ENCODE results near the gene IFNGR2. TPM values are rescaled to one million over a fixed set of nuclear protein-coding genes. Genes with fewer than 3 reads are reported as not detected.

Gene IFNGR2
- total RNA-seq, 1 experiment from 2014 or later: 44.1 TPM

GRCh38 chr21:33418691-33419090 is 15.5 kb downstream of the IFNGR2 start:
- Histone ChIP-seq H3K14ac (ENCODE audit: insufficient read depth, low read length) (no peak overlapping the region), H3K18ac (ENCODE audit: insufficient read length, low read depth, low read length) (no peak overlapping the region), H3K9ac (ENCODE audit: extremely low read depth, insufficient read length, low read length) (no peak overlapping the region), H4K5ac (ENCODE audit: insufficient read length, low read depth, low read length) (no peak overlapping the region), H3K79me2 (ENCODE audit: insufficient read depth, low read length) (peaks cover 3% of the 10 kb centered on the region; the same call in 1 of the 2 replicates), H4K20me1 (ENCODE audit: control insufficient read depth, insufficient read depth, insufficient read length) (no peaks in the 10 kb centered on the region), H3K27ac (ENCODE audit: insufficient read length, low read depth, low read length) (no peak overlapping the region), H2BK120ac (ENCODE audit: low read depth, low read length, poor library complexity, severe bottlenecking) (no peak overlapping the region), H2BK5ac (ENCODE audit: insufficient read length, low read length) (no peak overlapping the region), H3K9me3 (ENCODE audit: control insufficient read depth, low read depth, low read length) (no peaks in the 10 kb centered on the region), H3K27me3 (ENCODE audit: insufficient read depth, low read length) (no peaks in the 10 kb centered on the region), H3K4me2 (ENCODE audit: insufficient read depth, insufficient read length, low read length) (no peak overlapping the region), H3K23me2 (ENCODE audit: insufficient read length, low read depth, low read length, poor library complexity, severe bottlenecking) (no peaks in the 10 kb centered on the region), H3K23ac (ENCODE audit: insufficient read length, low read depth, low read length) (no peak overlapping the region), H3K4me1 (ENCODE audit: insufficient read depth, low read length) (peaks cover 3% of the 10 kb centered on the region; the same call in 1 of the 2 replicates), H2BK15ac (ENCODE audit: low read depth, low read length) (no peak overlapping the region), H4K91ac (ENCODE audit: insufficient read length, low read depth, low read length) (no peak overlapping the region), H2AK5ac (ENCODE audit: insufficient read length, low read length) (no peak overlapping the region), H2AFZ (ENCODE audit: low read length) (no peak overlapping the region), H3K56ac (ENCODE audit: insufficient read length, low read depth, low read length) (no peak overlapping the region), H3T11ph (ENCODE audit: low read length) (no peak overlapping the region), H2BK20ac (ENCODE audit: low read depth, low read length, poor library complexity, severe bottlenecking) (no peak overlapping the region), H2BK12ac (ENCODE audit: insufficient read length, low read depth, low read length) (no peak overlapping the region), H4K8ac (replicated peaks; ENCODE audit: insufficient read length, low read depth, low read length) (no peak overlapping the region), H3K79me1 (ENCODE audit: insufficient read depth, low read depth, low read length, poor library complexity, severe bottlenecking) (peaks cover 5% of the 10 kb centered on the region), H3K4ac (ENCODE audit: low read depth, low read length) (no peak overlapping the region)
- no peaks in the 10 kb centered on the region for H3K9me3 Mint-ChIP-seq
- DNase-seq: no peak
- no peak for TF ChIP-seq CTCF (conservative IDR thresholded peaks at IDR 0.05)
- peaks cover 9 to 10% of the 10 kb centered on the region in 2 experiments for H3K4me1 Mint-ChIP-seq
- no CpG with 5 or more reads among the region's 2 CpGs for WGBS (ENCODE audit: extremely low coverage, insufficient read length, low lambda C conversion rate)
- H3K27me3 Mint-ChIP-seq (ENCODE audit: low read depth): no peaks in the 10 kb centered on the region
- peak overlapping the region in 1 of 3 experiments; percentile 91; a peak in 2 of 7 replicates for H3K27ac Mint-ChIP-seq
- peaks cover 21 to 64% (median 62%) of the 10 kb centered on the region in 3 experiments for H3K36me3 Mint-ChIP-seq (ENCODE audit: insufficient read depth in 1 of 3, low read depth in 3 of 3)
- no peak overlapping the region for H3K4me3 Mint-ChIP-seq
